GM08714 (cell line): ENCODE measurements around the gene IL1RL2.

ENCODE experiments used
- H3K4me3 ChIP-seq: fragments of 200-500 bp; sonication (Bioruptor generic); 2 replicates; pipeline ENCODE4 v1.5.1; 2014; ENCODE audit warnings: mild to moderate bottlenecking, low read length, inconsistent platforms
- ZNF274 ChIP-seq: IDR thresholded peaks from 2 replicates; pipeline ENCODE4 v1.6.1; 2012; ENCODE audit warnings: mild to moderate bottlenecking, low read depth, low read length

Gene IL1RL2

GRCh38 chr2:102194609-102195268 lies 7.9 kb downstream of the IL1RL2 start:
- no peak for TF ChIP-seq ZNF274
- H3K4me3 ChIP-seq = no peak overlapping the region

- no peak overlapping the region for H3K4me3 ChIP-seq
- no peak for TF ChIP-seq ZNF274
Observed at GRCh38 chr2:102197389-102198137, 10.7 kb downstream of the IL1RL2 start.

GRCh38 chr2:102200539-102200938 lies 13.7 kb downstream of the IL1RL2 start:
- no peak for TF ChIP-seq ZNF274
- no peak overlapping the region for H3K4me3 ChIP-seq

- no peak overlapping the region for H3K4me3 ChIP-seq
- no peak for TF ChIP-seq ZNF274
Observed at GRCh38 chr2:102204638-102205037, 17.8 kb downstream of the IL1RL2 start.

GRCh38 chr2:102206666-102207341 lies 20.0 kb downstream of the IL1RL2 start:
- no peak overlapping the region for H3K4me3 ChIP-seq
- no peak for TF ChIP-seq ZNF274

- TF ChIP-seq ZNF274 = no peak
- H3K4me3 ChIP-seq = no peak overlapping the region
Observed at GRCh38 chr2:102208774-102209173, 22.0 kb downstream of the IL1RL2 start.

- no peak for TF ChIP-seq ZNF274
- no peak overlapping the region for H3K4me3 ChIP-seq
Observed at GRCh38 chr2:102209474-102209873, 22.7 kb downstream of the IL1RL2 start.

- TF ChIP-seq ZNF274 = no peak
- no peak overlapping the region for H3K4me3 ChIP-seq
Observed at GRCh38 chr2:102217032-102217431, 30.2 kb downstream of the IL1RL2 start.

GRCh38 chr2:102224824-102225739 lies 38.3 kb downstream of the IL1RL2 start:
- TF ChIP-seq ZNF274 = no peak

GRCh38 chr2:102226171-102226570 lies 39.3 kb downstream of the IL1RL2 start:
- no peak for TF ChIP-seq ZNF274
- no peak overlapping the region for H3K4me3 ChIP-seq

More at GRCh38 chr2:102224824-102225739, 38.3 kb downstream of the IL1RL2 start:
- no peak overlapping the region for H3K4me3 ChIP-seq

- no peak for TF ChIP-seq ZNF274
- no peak overlapping the region for H3K4me3 ChIP-seq
Observed at GRCh38 chr2:102226612-102227391, 40.0 kb downstream of the IL1RL2 start.

- no peak for TF ChIP-seq ZNF274
- H3K4me3 ChIP-seq = no peak overlapping the region
Observed at GRCh38 chr2:102229141-102229769, 42.4 kb downstream of the IL1RL2 start.
